NCI-H146 (cell line): Measurements from ENCODE around the gene GPR31.

ENCODE experiments used
- DNase-seq: peaks from one replicate; lab custom pipeline; 2025; lab: John Stamatoyannopoulos, UW

The GPR31 gene

GRCh38 chr6:167137881-167138280 is 19.9 kb downstream of the GPR31 start:
- no peak for DNase-seq

GRCh38 chr6:167137081-167137480 is 20.7 kb downstream of the GPR31 start:
- DNase-seq, result no peak

GRCh38 chr6:167136376-167136775 is 21.4 kb downstream of the GPR31 start:
- no peak for DNase-seq

- DNase-seq, result no peak
These were observed 23.1 kb downstream of the GPR31 start for GRCh38 chr6:167134448-167135328.

GRCh38 chr6:167130712-167131684 is 26.8 kb downstream of the GPR31 start:
- DNase-seq, result no peak

- DNase-seq, result no peak
These were observed 27.6 kb downstream of the GPR31 start for GRCh38 chr6:167130008-167130677.

- DNase-seq, result no peak
These were observed 28.2 kb downstream of the GPR31 start for GRCh38 chr6:167129562-167129961.

- no peak for DNase-seq
These were observed 28.6 kb downstream of the GPR31 start for GRCh38 chr6:167129159-167129558.

- no peak for DNase-seq
These were observed 29.8 kb downstream of the GPR31 start for GRCh38 chr6:167127785-167128531.

- DNase-seq, result no peak
These were observed 31.9 kb downstream of the GPR31 start for GRCh38 chr6:167125855-167126349.

GRCh38 chr6:167125410-167125809 is 32.4 kb downstream of the GPR31 start:
- DNase-seq, result no peak

GRCh38 chr6:167124753-167125152 is 33.0 kb downstream of the GPR31 start:
- DNase-seq, result no peak

GRCh38 chr6:167122827-167123657 is 34.7 kb downstream of the GPR31 start, which contains the start of gene CCR6:
TSS of gene CCR6 (plus strand) at chr6:167123096. CDS start at chr6:167136135, 13,039 bp downstream.
- no peak for DNase-seq

GRCh38 chr6:167122041-167122826 is 35.5 kb downstream of the GPR31 start:
- no peak for DNase-seq

GRCh38 chr6:167121335-167121841 is 36.4 kb downstream of the GPR31 start:
- no peak for DNase-seq

GRCh38 chr6:167120583-167120903 is 37.2 kb downstream of the GPR31 start:
- no peak for DNase-seq

GRCh38 chr6:167119670-167120582 is 37.9 kb downstream of the GPR31 start:
- DNase-seq, result no peak

GRCh38 chr6:167118839-167119238 is 38.9 kb downstream of the GPR31 start:
- DNase-seq, result no peak
